Endothelial cell of umbilical vein (primary cell): ENCODE data around the gene ZC2HC1B. TPM values are rescaled to one million over a fixed set of nuclear protein-coding genes. Genes with fewer than 3 reads are reported as not detected.

Experiments
- BruUV-seq: library from RNA; stranded (reverse); fragments of 400-500 nt; replicated peaks from 2 replicates; lab custom pipeline; 2021; lab: Mats Ljungman, UMichigan
- CTCF ChIA-PET: fragments of 300-600, 350-600 bp; sonication (Branson Sonifier 250); formaldehyde crosslinking; loops from one replicate; lab custom pipeline; 2021; ENCODE audit warnings: antibody characterized with exemption, inconsistent platforms; lab: Charles Lee
- POLR2A ChIA-PET: fragments of 300-600, 350-600 bp; sonication (Branson Sonifier 250); formaldehyde crosslinking; loops from one replicate; lab custom pipeline; 2021; ENCODE audit warnings: antibody characterized with exemption, inconsistent platforms; lab: Charles Lee
- DNase-seq: peaks from one replicate; pipeline ENCODE4 v3.0.0-alpha.2; 2011; ENCODE audit warnings: low read depth, low spot score
- FAIRE-seq: peaks from 2 replicates; lab custom pipeline; 2011; peaks lifted over from hg19 to GRCh38; lab: Jason Lieb, UNC
- H2AFZ ChIP-seq: 2 replicates; pipeline ENCODE4 v1.6.0; 2012; ENCODE audit warnings: low read depth, low read length, control low read depth, inconsistent platforms
- H3K27ac ChIP-seq: 2 replicates; pipeline ENCODE4 v1.5.1; 2011; ENCODE audit warnings: low read depth, mild to moderate bottlenecking, control low read depth, low read length, moderate library complexity; ENCODE audit not compliant: insufficient read depth
- H3K27me3 ChIP-seq, 2 experiments: 2 replicates each; pipeline versions ENCODE4 v1.6.0 to v1.6.1; 2011; ENCODE audit warnings: low read length in 2 of 2, mixed read lengths in 1 of 2; ENCODE audit not compliant: control insufficient read depth in 2 of 2, insufficient read depth in 2 of 2
- H3K36me3 ChIP-seq, 2 experiments: 2 replicates in 1 of 2; 3 replicates in 1 of 2; pipeline ENCODE4 v1.5.1; 2011; ENCODE audit warnings: low read length in 2 of 2, mild to moderate bottlenecking in 1 of 2, moderate library complexity in 1 of 2; ENCODE audit not compliant: control insufficient read depth in 2 of 2, insufficient read depth in 2 of 2; ENCODE audit errors: extremely low read depth in 1 of 2
- H3K4me1 ChIP-seq: 3 replicates; pipeline ENCODE4 v1.5.1; 2011; ENCODE audit warnings: mild to moderate bottlenecking, low read length; ENCODE audit not compliant: control insufficient read depth, insufficient read depth; ENCODE audit errors: extremely low read depth
- H3K4me2 ChIP-seq: 2 replicates; pipeline ENCODE4 v1.6.1; 2011; ENCODE audit warnings: low read length, control low read depth, mixed read lengths; ENCODE audit not compliant: insufficient read depth
- H3K4me3 ChIP-seq, 3 experiments: fragments of 200-600 bp in 1 of 3; sonication (generic), shearing (Covaris generic) in 1 of 3; replicated peaks in 1 of 3; 2 replicates each; pipeline ENCODE4 v1.5.1; 2011 to 2016; ENCODE audit warnings: control low read depth in 3 of 3, low read length in 3 of 3, mild to moderate bottlenecking in 2 of 3, inconsistent platforms in 1 of 3, low read depth in 1 of 3, moderate library complexity in 1 of 3; ENCODE audit not compliant: insufficient read depth in 1 of 3
- H3K79me2 ChIP-seq: 2 replicates; pipeline ENCODE4 v1.6.0; 2012; ENCODE audit warnings: low read length, inconsistent platforms; ENCODE audit not compliant: control insufficient read depth, insufficient read depth
- H3K9ac ChIP-seq: replicated peaks from 2 replicates; pipeline ENCODE3; 2011; ENCODE audit warnings: low read length, control low read depth; ENCODE audit not compliant: insufficient read depth; ENCODE audit errors: extremely low read depth
- H3K9me1 ChIP-seq: replicated peaks from 3 replicates; pipeline ENCODE4 v1.6.0; 2011; ENCODE audit warnings: mild to moderate bottlenecking, low read length; ENCODE audit not compliant: control insufficient read depth, insufficient read depth; ENCODE audit errors: extremely low read depth
- H3K9me3 ChIP-seq: replicated peaks from 2 replicates; pipeline ENCODE4 v1.5.1; 2012; ENCODE audit warnings: low read length, inconsistent platforms; ENCODE audit not compliant: control insufficient read depth, insufficient read depth
- H4K20me1 ChIP-seq: replicated peaks from 2 replicates; pipeline ENCODE3; 2011; ENCODE audit warnings: mild to moderate bottlenecking, low read length; ENCODE audit not compliant: control insufficient read depth, insufficient read depth; ENCODE audit errors: extremely low read depth
- CTCF ChIP-seq, 2 donors: IDR thresholded peaks; 1 replicate in 1 of 2; 2 replicates in 1 of 2; pipeline ENCODE4 v1.5.1; 2011; ENCODE audit warnings: low read length in 2 of 2, mild to moderate bottlenecking in 2 of 2, moderate library complexity in 2 of 2, control low read depth in 1 of 2, inconsistent platforms in 1 of 2, low read depth in 1 of 2; ENCODE audit not compliant: insufficient read depth in 1 of 2; ENCODE audit errors: extremely low read depth in 1 of 2
- EZH2 ChIP-seq: IDR thresholded peaks from 2 replicates; pipeline ENCODE4 v1.6.1; 2012; ENCODE audit warnings: borderline replicate concordance, low read depth, mild to moderate bottlenecking, moderate library complexity, low read length, inconsistent platforms; ENCODE audit not compliant: severe bottlenecking
- FOS ChIP-seq: IDR thresholded peaks from 2 replicates; pipeline ENCODE4 v1.6.1; 2011; ENCODE audit warnings: mild to moderate bottlenecking, low read length, moderate library complexity, borderline replicate concordance; ENCODE audit not compliant: insufficient read depth
- GATA2 ChIP-seq: IDR thresholded peaks from 2 replicates; pipeline ENCODE4 v1.7.0; 2011; ENCODE audit warnings: low read depth, mild to moderate bottlenecking, moderate library complexity, mixed read lengths, low read length; ENCODE audit not compliant: insufficient read length, insufficient read depth
- JUN ChIP-seq: IDR thresholded peaks from 2 replicates; pipeline ENCODE4 v1.6.1; 2011; ENCODE audit warnings: borderline replicate concordance, low read depth; ENCODE audit not compliant: insufficient read length, insufficient read depth
- MAX ChIP-seq: IDR thresholded peaks from 2 replicates; pipeline ENCODE4 v1.6.1; 2011; ENCODE audit not compliant: insufficient read depth, insufficient read length
- MYC ChIP-seq: IDR thresholded peaks from one replicate; pipeline ENCODE4 v1.6.1; 2011; ENCODE audit warnings: mild to moderate bottlenecking, low read depth, low read length
- POLR2A ChIP-seq: IDR thresholded peaks from 2 replicates; pipeline ENCODE4 v1.6.1; 2012; ENCODE audit warnings: low read depth, mild to moderate bottlenecking, control low read depth, low read length
- POLR2AphosphoS5 ChIP-seq: IDR thresholded peaks from 2 replicates; pipeline ENCODE4 v1.6.1; 2012; ENCODE audit warnings: low read depth, mild to moderate bottlenecking, control low read depth, low read length, moderate library complexity; ENCODE audit not compliant: insufficient read depth
- dilution Hi-C: fragments of 300-500 bp; cut with MboI; formaldehyde crosslinking; loops from one replicate; pipeline ENCODE4 v1.15.0; 2019; ENCODE audit warnings: low sequenced_read_pairs; ENCODE audit not compliant: extremely low pct_ligation_motif_present
- intact Hi-C: fragments of 100-400 bp; cut with micrococcal nuclease; formaldehyde crosslinking; loops from one replicate; pipeline ENCODE4 v1.10.0; 2022
- polyA plus RNA-seq, 4 experiments: library from polyadenylated mRNA; depleted of rRNA in 3 of 4; stranded (reverse) in 3 of 4; unstranded in 1 of 4; fragments of >200 nt; gene quantifications; 2 replicates each; pipeline versions ENCODE4 v1.2.1 to v1.2.3, GENCODE V29; 2011 to 2012; ENCODE audit warnings: missing spikeins in 1 of 4
- total RNA-seq: library from RNA; stranded (reverse); gene quantifications from 2 replicates; pipeline ENCODE4 v1.2.3, GENCODE V29; 2021

The ZC2HC1B gene
- total and polyA plus RNA-seq, 2 donors (not counting 3 experiments of a cell fraction or from before 2014, with no cell fraction given) = not detected

- no peaks in the 10 kb centered on the region for H3K36me3 ChIP-seq
- H3K79me2 ChIP-seq = no peaks in the 10 kb centered on the region
- no peaks in the 10 kb centered on the region for H4K20me1 ChIP-seq
- H3K4me3 ChIP-seq = no peak overlapping the region
- FAIRE-seq (no peak), DNase-seq (no peak)
- no peaks in the 10 kb centered on the region for H3K4me1 ChIP-seq
- H3K4me2 ChIP-seq = no peak overlapping the region
- ChIA-PET POLR2A (no interaction called here), CTCF (interaction anchor here (0.6 to 1.9 kb wide), 3 partner anchors 14 to 382 kb away, joined by 3 to 5 read pairs (median 4); no protein-coding TSS in a partner anchor)
- dilution Hi-C loops (no loop called here), intact Hi-C loops (no loop called here)
- no peak overlapping the region for H3K9ac ChIP-seq
- no TSS peak for BruUV-seq
- no peak for TF ChIP-seq POLR2A
- TF ChIP-seq FOS = no peak
- no peak for TF ChIP-seq GATA2
- no peak for TF ChIP-seq MAX
- H2AFZ ChIP-seq = no peak overlapping the region
- no peaks in the 10 kb centered on the region for H3K9me1 ChIP-seq
- no peaks in the 10 kb centered on the region for H3K9me3 ChIP-seq
- H3K27me3 ChIP-seq = peaks cover 7 to 16% of the 10 kb centered on the region in 2 experiments
- H3K27ac ChIP-seq = no peak overlapping the region
These were observed 93.5 kb downstream of the ZC2HC1B start for GRCh38 chr6:143957679-143958274.

GRCh38 chr6:143958839-143959399 is 94.6 kb downstream of the ZC2HC1B start:
- Histone ChIP-seq H3K4me1 (no peaks in the 10 kb centered on the region), H3K9me3 (no peaks in the 10 kb centered on the region), H3K9me1 (no peaks in the 10 kb centered on the region), H3K4me2 (no peak overlapping the region), H2AFZ (no peak overlapping the region), H3K36me3 (no peaks in the 10 kb centered on the region), H3K9ac (no peak overlapping the region), H3K27ac (no peak overlapping the region), H4K20me1 (no peaks in the 10 kb centered on the region), H3K79me2 (no peaks in the 10 kb centered on the region), H3K4me3 (no peak overlapping the region), H3K27me3 (peaks cover 4 to 22% of the 10 kb centered on the region in 2 experiments)
- FAIRE-seq = no peak
- intact Hi-C loops (no loop called here), dilution Hi-C loops (no loop called here)
- TF ChIP-seq MYC = no peak
- TF ChIP-seq MAX = no peak
- no peak for TF ChIP-seq FOS
- no peak for TF ChIP-seq JUN
- TF ChIP-seq POLR2AphosphoS5 = no peak
- TF ChIP-seq CTCF (IDR thresholded peaks at IDR 0.05; ENCODE audit: extremely low read depth in 1 of 2, insufficient read depth in 1 of 2, low read depth in 1 of 2, low read length in 2 of 2) = no peak
- no peak for TF ChIP-seq POLR2A
- TF ChIP-seq EZH2 = no peak
- no peak for TF ChIP-seq GATA2
- ChIA-PET CTCF (interaction anchor here (0.6 to 1.9 kb wide), 2 partner anchors 15 to 384 kb away, joined by 4 to 5 read pairs; no protein-coding TSS in a partner anchor), POLR2A (no interaction called here)
- no peak for DNase-seq
- BruUV-seq = no TSS peak
